Osteocyte (in vitro differentiated cells): ENCODE results near the gene ZNF77. TPM values are rescaled to one million over a fixed set of nuclear protein-coding genes. Genes with fewer than 3 reads are reported as not detected.
"Not testable (repeated sequence)": the region's sequence is repeated elsewhere in the genome, so short reads cannot be mapped to it uniquely, and the experiment has no call there.

ENCODE experiments used
- DNase-seq: peaks from one replicate; pipeline ENCODE4 v3.0.0; 2021; ENCODE audit warnings: mixed read lengths; ENCODE audit not compliant: unreplicated experiment; ENCODE audit errors: extremely low spot score
- H3K27ac Mint-ChIP-seq: one replicate; pipeline ENCODE4 v1.8.0; 2021; ENCODE audit warnings: mild to moderate bottlenecking, mixed read lengths; ENCODE audit not compliant: unreplicated experiment
- H3K27me3 Mint-ChIP-seq: one replicate; pipeline ENCODE4 v1.8.0; 2021; ENCODE audit warnings: mixed read lengths; ENCODE audit not compliant: unreplicated experiment
- H3K36me3 Mint-ChIP-seq: one replicate; pipeline ENCODE4 v1.8.0; 2021; ENCODE audit warnings: mixed read lengths; ENCODE audit not compliant: unreplicated experiment
- H3K4me1 Mint-ChIP-seq: one replicate; pipeline ENCODE4 v1.8.0; 2021; ENCODE audit warnings: mixed read lengths; ENCODE audit not compliant: unreplicated experiment
- H3K4me3 Mint-ChIP-seq: one replicate; pipeline ENCODE4 v1.8.0; 2021; ENCODE audit warnings: mild to moderate bottlenecking, moderate library complexity, mixed read lengths; ENCODE audit not compliant: unreplicated experiment
- H3K9me3 Mint-ChIP-seq: one replicate; pipeline ENCODE4 v1.8.0; 2021; ENCODE audit warnings: mixed read lengths; ENCODE audit not compliant: unreplicated experiment
- total RNA-seq: library from RNA; stranded (reverse); gene quantifications from 2 replicates; pipeline ENCODE4 v1.2.1, GENCODE V29; 2021
- TF ChIP-seq, protein P1 (sequence below): fragments of 200-600 bp; sonication (generic); IDR thresholded peaks from 2 replicates; pipeline ENCODE4 v1.5.0; 2021; ENCODE audit warnings: antibody characterized with exemption, mild to moderate bottlenecking, moderate library complexity

ZNF77 gene
- total RNA-seq, 1 donor from 2014 or later = 4.0 TPM

DNA sequence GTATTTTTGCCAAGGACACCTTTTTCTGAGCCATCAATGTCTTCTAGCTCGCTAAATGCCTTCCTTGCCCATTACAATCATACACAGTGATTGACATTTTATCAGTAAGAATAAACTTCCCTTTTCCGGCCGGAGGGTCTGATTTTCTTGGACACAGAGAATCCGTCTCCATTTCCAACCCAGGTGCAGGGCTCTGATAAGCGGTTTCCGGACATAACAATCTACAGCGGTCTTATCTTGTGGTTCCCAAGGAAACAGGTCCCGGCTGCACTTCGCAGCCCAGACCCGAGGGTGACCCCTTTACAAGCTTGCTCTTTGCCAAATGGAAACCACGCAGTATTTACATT is 5.1 kb upstream of the ZNF77 start:
- peak overlapping the region; percentile 97 for H3K4me3 Mint-ChIP-seq
- no peaks in the 10 kb centered on the region for H3K9me3 Mint-ChIP-seq
- TF ChIP-seq, protein P1, sequence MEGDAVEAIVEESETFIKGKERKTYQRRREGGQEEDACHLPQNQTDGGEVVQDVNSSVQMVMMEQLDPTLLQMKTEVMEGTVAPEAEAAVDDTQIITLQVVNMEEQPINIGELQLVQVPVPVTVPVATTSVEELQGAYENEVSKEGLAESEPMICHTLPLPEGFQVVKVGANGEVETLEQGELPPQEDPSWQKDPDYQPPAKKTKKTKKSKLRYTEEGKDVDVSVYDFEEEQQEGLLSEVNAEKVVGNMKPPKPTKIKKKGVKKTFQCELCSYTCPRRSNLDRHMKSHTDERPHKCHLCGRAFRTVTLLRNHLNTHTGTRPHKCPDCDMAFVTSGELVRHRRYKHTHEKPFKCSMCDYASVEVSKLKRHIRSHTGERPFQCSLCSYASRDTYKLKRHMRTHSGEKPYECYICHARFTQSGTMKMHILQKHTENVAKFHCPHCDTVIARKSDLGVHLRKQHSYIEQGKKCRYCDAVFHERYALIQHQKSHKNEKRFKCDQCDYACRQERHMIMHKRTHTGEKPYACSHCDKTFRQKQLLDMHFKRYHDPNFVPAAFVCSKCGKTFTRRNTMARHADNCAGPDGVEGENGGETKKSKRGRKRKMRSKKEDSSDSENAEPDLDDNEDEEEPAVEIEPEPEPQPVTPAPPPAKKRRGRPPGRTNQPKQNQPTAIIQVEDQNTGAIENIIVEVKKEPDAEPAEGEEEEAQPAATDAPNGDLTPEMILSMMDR = no peak
- peaks cover 1% of the 10 kb centered on the region for H3K36me3 Mint-ChIP-seq
- H3K27ac Mint-ChIP-seq = peak overlapping the region; percentile 98
- H3K27me3 Mint-ChIP-seq = no peaks in the 10 kb centered on the region
- H3K4me1 Mint-ChIP-seq = peaks cover 27% of the 10 kb centered on the region
- DNase-seq = no peak

GRCh38 chr19:2945575-2946184 is 909 bp upstream of the ZNF77 start:
- TF ChIP-seq, protein P1 = no peak
- H3K27me3 Mint-ChIP-seq = no peaks in the 10 kb centered on the region
- peaks cover 40% of the 10 kb centered on the region for H3K4me1 Mint-ChIP-seq
- peak overlapping the region; percentile 98 for H3K27ac Mint-ChIP-seq
- no peak for DNase-seq
- H3K9me3 Mint-ChIP-seq = no peaks in the 10 kb centered on the region
- H3K36me3 Mint-ChIP-seq = peaks cover 4% of the 10 kb centered on the region
- peak overlapping the region; percentile 97 for H3K4me3 Mint-ChIP-seq

GRCh38 chr19:2944403-2944774 is 382 bp downstream of the ZNF77 start:
- Mint-ChIP-seq H3K4me1 (peaks cover 31% of the 10 kb centered on the region), H3K9me3 (no peaks in the 10 kb centered on the region), H3K27ac (peak overlapping the region; percentile 98)

DNA sequence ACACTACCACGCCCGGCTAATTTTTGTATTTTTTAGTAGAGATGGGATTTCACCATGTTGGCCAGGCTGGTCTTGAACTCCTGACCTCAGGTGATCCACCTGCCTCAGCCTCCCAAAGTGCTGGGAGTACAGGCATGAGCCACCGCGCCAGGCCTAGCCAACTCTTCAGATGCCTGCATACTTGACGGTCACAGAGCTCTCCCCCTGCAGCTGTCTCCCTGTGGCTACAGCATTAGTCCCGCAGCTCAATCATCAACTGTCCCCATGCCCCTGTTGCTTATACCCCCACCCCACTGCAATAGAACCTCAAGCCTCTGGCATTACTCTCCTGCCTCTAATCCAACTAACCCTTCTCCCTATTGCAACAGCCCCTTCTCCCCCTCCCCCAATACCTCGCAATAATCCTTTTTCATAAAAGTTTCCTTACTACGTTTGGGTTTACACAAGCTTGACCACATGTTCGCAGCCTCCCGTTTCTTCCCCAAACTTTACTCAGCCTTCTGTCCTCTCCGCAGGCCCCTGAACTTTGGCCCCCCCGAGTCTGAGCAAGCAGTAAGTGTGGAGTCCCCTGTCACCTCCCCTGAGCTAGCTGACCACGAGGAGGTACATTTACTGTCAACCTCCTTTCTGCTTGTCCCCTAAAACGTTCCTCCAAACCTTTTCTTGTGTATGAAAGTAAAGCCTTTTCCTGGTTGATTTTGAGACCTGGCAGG is 1.7 kb downstream of the ZNF77 start:
- no peak for DNase-seq
- Mint-ChIP-seq H3K4me3 (peak overlapping the region; percentile 50), H3K27me3 (no peaks in the 10 kb centered on the region), H3K4me1 (peaks cover 25% of the 10 kb centered on the region), H3K9me3 (no peaks in the 10 kb centered on the region), H3K36me3 (peaks cover 13% of the 10 kb centered on the region), H3K27ac (no peak overlapping the region)
- TF ChIP-seq, protein P1 = no peak

More at GRCh38 chr19:2944403-2944774, 382 bp downstream of the ZNF77 start:
- no peak for DNase-seq
- Mint-ChIP-seq H3K27me3 (no peaks in the 10 kb centered on the region), H3K4me3 (peak overlapping the region; percentile 97), H3K36me3 (peaks cover 7% of the 10 kb centered on the region)
- TF ChIP-seq, protein P1 = no peak

DNA sequence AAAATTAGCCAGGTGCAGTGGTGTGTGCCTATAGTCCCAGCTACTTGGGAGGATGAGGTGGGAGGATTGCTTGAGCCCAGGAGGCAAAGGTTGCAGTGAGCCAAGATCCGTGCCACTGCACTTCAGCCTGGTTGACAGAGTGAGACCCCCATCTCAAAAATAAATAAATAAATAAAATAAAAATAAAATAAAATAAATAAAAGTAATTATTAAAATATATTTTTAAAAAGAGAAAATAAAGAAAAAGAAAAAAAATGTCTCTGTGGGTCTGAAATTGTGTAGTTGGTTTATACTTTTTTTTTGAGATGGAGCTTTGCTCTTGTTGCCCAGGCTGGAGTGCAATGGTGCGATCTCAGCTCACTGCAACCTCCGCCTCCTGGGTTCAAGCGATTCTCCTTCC is 8.9 kb downstream of the ZNF77 start:
- not testable (repeated sequence) for H3K4me1 Mint-ChIP-seq, H3K27ac Mint-ChIP-seq, DNase-seq, H3K4me3 Mint-ChIP-seq, H3K27me3 Mint-ChIP-seq
- Mint-ChIP-seq H3K9me3 (peaks cover 23% of the 10 kb centered on the region), H3K36me3 (peaks cover 58% of the 10 kb centered on the region)
